Small intestine (tissue), 7 donors: ENCODE results near the gene GALNT12. TPM values are rescaled to one million over a fixed set of nuclear protein-coding genes. Genes with fewer than 3 reads are reported as not detected.

ENCODE experiments used
- DNase-seq, 2 donors: peaks; one replicate each; pipeline versions ENCODE4 v3.0.0 to v3.0.0-alpha.2; 2013
- FAIRE-seq: peaks from 2 replicates; lab custom pipeline; 2012; peaks lifted over from hg19 to GRCh38; lab: Jason Lieb, UNC
- H3K27ac ChIP-seq, 3 donors: one replicate each; pipeline ENCODE4 v1.5.1; 2013; ENCODE audit warnings: low read length in 2 of 3, mild to moderate bottlenecking in 2 of 3, control low read depth in 1 of 3, inconsistent platforms in 1 of 3, low read depth in 1 of 3, moderate library complexity in 1 of 3
- H3K27me3 ChIP-seq, 3 donors: one replicate each; pipeline ENCODE4 v1.6.1; 2013; ENCODE audit warnings: low read length in 3 of 3, inconsistent platforms in 1 of 3; ENCODE audit not compliant: control insufficient read depth in 3 of 3, insufficient read depth in 3 of 3
- H3K36me3 ChIP-seq, 3 donors: one replicate each; pipeline ENCODE4 v1.6.1; 2013; ENCODE audit warnings: low read length in 3 of 3, inconsistent platforms in 1 of 3, low read depth in 1 of 3, mild to moderate bottlenecking in 1 of 3, moderate library complexity in 1 of 3; ENCODE audit not compliant: control insufficient read depth in 3 of 3, insufficient read depth in 2 of 3
- H3K4me1 ChIP-seq, 3 donors: one replicate each; pipeline ENCODE4 v1.6.1; 2013; ENCODE audit warnings: low read length in 2 of 3, inconsistent platforms in 1 of 3, low read depth in 1 of 3, mild to moderate bottlenecking in 1 of 3, moderate library complexity in 1 of 3; ENCODE audit not compliant: control insufficient read depth in 3 of 3, insufficient read depth in 2 of 3
- H3K4me3 ChIP-seq, 3 donors: one replicate each; pipeline ENCODE4 v1.5.1; 2013; ENCODE audit warnings: low read length in 3 of 3, control low read depth in 1 of 3, inconsistent platforms in 1 of 3, low read depth in 1 of 3, mild to moderate bottlenecking in 1 of 3, moderate library complexity in 1 of 3
- H3K9me3 ChIP-seq, 2 donors: one replicate each; pipeline ENCODE4 v1.6.1; 2013; ENCODE audit warnings: low read depth in 1 of 2, low read length in 1 of 2; ENCODE audit not compliant: control insufficient read depth in 2 of 2, insufficient read depth in 1 of 2
- WGBS, 3 donors: extraction: QIAGEN DNeasy Blood & Tissue Kit; methylation state at CpG; one replicate each; pipeline ENCODE4 v1.1.7; 2013; 5-methylcytosine and 5-hydroxymethylcytosine counted together
- polyA plus RNA-seq, 4 donors: library from polyadenylated mRNA; stranded (reverse) in 3 of 4; unstranded in 1 of 4; fragments of 200-250 nt in 3 of 4; fragments of 120-200 nt in 1 of 4; gene quantifications; one replicate each; pipeline versions ENCODE4 v1.2.1 to v1.2.3, GENCODE V29; 2013
- donor health status: healthy with polysubstance abuse.
- donor health status: control.
- donor health status: control.
- donor health status: Bipolar disorder and iron deficiency.
- donor health status: healthy.

Gene GALNT12
- polyA plus RNA-seq, 4 donors = 7.8 to 47.1 (median 17.7) TPM

DNA sequence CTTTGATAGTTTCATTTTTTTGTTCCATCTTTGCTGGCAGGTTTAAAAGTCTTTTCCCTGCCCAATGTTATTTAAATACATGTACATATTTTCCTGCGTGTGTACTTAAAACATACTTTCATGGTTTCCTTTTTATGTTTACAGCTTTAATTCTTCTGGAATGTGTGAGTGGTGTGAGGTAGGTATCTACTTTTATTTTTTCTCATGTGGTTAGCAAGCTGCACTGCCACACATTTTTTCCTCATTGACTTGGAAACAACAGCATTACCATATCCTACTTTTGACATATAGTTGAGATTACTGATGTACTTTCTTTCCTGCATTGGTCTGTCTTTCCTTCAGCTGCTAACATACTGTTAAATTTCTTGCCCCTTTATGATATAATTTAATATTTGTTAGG is 84.8 kb downstream of the GALNT12 start:
- Histone ChIP-seq H3K27me3 (no peaks in the 10 kb centered on the region), H3K36me3 (no peaks in the 10 kb centered on the region), H3K27ac (no peak overlapping the region), H3K4me3 (no peak overlapping the region), H3K9me3 (no peaks in the 10 kb centered on the region), H3K4me1 (peaks cover 0 to 3% (median 0%) of the 10 kb centered on the region in 3 donors)
- no peak for FAIRE-seq
- DNase-seq = no peak
- WGBS, 3 donors = 76 to 81% (median 78%) methylated on average over 1 of the region's 1 CpG

- Histone ChIP-seq H3K27me3 (no peaks in the 10 kb centered on the region), H3K4me3 (no peak overlapping the region), H3K27ac (no peak overlapping the region), H3K4me1 (peaks cover 0 to 3% (median 0%) of the 10 kb centered on the region in 3 donors), H3K9me3 (no peaks in the 10 kb centered on the region), H3K36me3 (no peaks in the 10 kb centered on the region)
- FAIRE-seq = no peak
- no peak for DNase-seq
- 75 to 87% (median 81%) methylated on average over 4 of the region's 4 CpGs for WGBS, 3 donors
Measured at GRCh38 chr9:98892690-98893089, 85.2 kb downstream of the GALNT12 start.

- Histone ChIP-seq H3K9me3 (no peaks in the 10 kb centered on the region), H3K4me1 (peaks cover 0 to 3% (median 0%) of the 10 kb centered on the region in 3 donors), H3K36me3 (no peaks in the 10 kb centered on the region), H3K27me3 (no peaks in the 10 kb centered on the region), H3K4me3 (no peak overlapping the region), H3K27ac (no peak overlapping the region)
- DNase-seq (peak; percentile 25 to 53), FAIRE-seq (no peak)
- 61 to 67% (median 63%) methylated on average over 3 of the region's 3 CpGs for WGBS, 3 donors
Measured at GRCh38 chr9:98894171-98894570, 86.7 kb downstream of the GALNT12 start.

GRCh38 chr9:98894761-98895160 is 87.3 kb downstream of the GALNT12 start:
- DNase-seq = no peak
- no peaks in the 10 kb centered on the region for H3K9me3 ChIP-seq
- peaks cover 0 to 3% (median 0%) of the 10 kb centered on the region in 3 donors for H3K4me1 ChIP-seq
- H3K27me3 ChIP-seq = no peaks in the 10 kb centered on the region
- no peak overlapping the region for H3K27ac ChIP-seq
- WGBS, 3 donors = 83 to 87% (median 83%) methylated on average over 3 of the region's 3 CpGs
- no peak for FAIRE-seq
- no peaks in the 10 kb centered on the region for H3K36me3 ChIP-seq
- no peak overlapping the region for H3K4me3 ChIP-seq

- WGBS, 3 donors = 90 to 94% (median 94%) methylated on average over 2 of the region's 2 CpGs
- no peaks in the 10 kb centered on the region for H3K27me3 ChIP-seq
- no peak overlapping the region for H3K27ac ChIP-seq
- no peak for FAIRE-seq
- H3K36me3 ChIP-seq = no peaks in the 10 kb centered on the region
- DNase-seq = no peak
- peaks cover 0 to 3% (median 0%) of the 10 kb centered on the region in 3 donors for H3K4me1 ChIP-seq
- H3K9me3 ChIP-seq = no peaks in the 10 kb centered on the region
- no peak overlapping the region for H3K4me3 ChIP-seq
Measured at GRCh38 chr9:98896632-98897031, 89.2 kb downstream of the GALNT12 start.

- H3K4me3 ChIP-seq = no peak overlapping the region
- no peaks in the 10 kb centered on the region for H3K36me3 ChIP-seq
- FAIRE-seq (no peak), DNase-seq (peak; percentile 44 to 81)
- WGBS, 3 donors = 8 to 26% (median 23%) methylated on average over 1 of the region's 1 CpG
- no peaks in the 10 kb centered on the region for H3K27me3 ChIP-seq
- H3K9me3 ChIP-seq = no peaks in the 10 kb centered on the region
- H3K4me1 ChIP-seq = peaks cover 0 to 5% (median 0%) of the 10 kb centered on the region in 3 donors
- no peak overlapping the region for H3K27ac ChIP-seq
Measured at GRCh38 chr9:98897745-98898144, 90.3 kb downstream of the GALNT12 start.

GRCh38 chr9:98899408-98900056 is 92.1 kb downstream of the GALNT12 start:
- H3K27ac ChIP-seq = no peak overlapping the region
- no peak for FAIRE-seq
- H3K4me1 ChIP-seq = peaks cover 0 to 5% (median 0%) of the 10 kb centered on the region in 3 donors
- no peak overlapping the region for H3K4me3 ChIP-seq
- DNase-seq = no peak
- no peaks in the 10 kb centered on the region for H3K27me3 ChIP-seq
- 46 to 72% (median 51%) methylated on average over 4 of the region's 4 CpGs for WGBS, 3 donors
- H3K36me3 ChIP-seq = no peaks in the 10 kb centered on the region
- no peaks in the 10 kb centered on the region for H3K9me3 ChIP-seq
